HG02943 (cell line): Measurements from ENCODE around the gene SCGN.

Experiments used
- ATAC-seq: cut with Tn5 transposase; IDR thresholded peaks from one replicate; pipeline ENCODE4 v1.9.1; 2021; ENCODE audit warnings: mild to moderate bottlenecking, low read depth, moderate library complexity; ENCODE audit not compliant: unreplicated experiment

The SCGN gene

GRCh38 chr6:25652007-25652515 lies at the start of gene SCGN:
Gene SCGN, plus strand, starts transcription at chr6:25652215. Its CDS starts 189 bp downstream, at chr6:25652404.
- no peak for ATAC-seq

- no peak for ATAC-seq
Observed at GRCh38 chr6:25602674-25602982, 49.4 kb upstream of the SCGN start.

- no peak for ATAC-seq
Observed at GRCh38 chr6:25603251-25603650, 48.8 kb upstream of the SCGN start.

GRCh38 chr6:25606151-25606550 lies 45.9 kb upstream of the SCGN start:
- no peak for ATAC-seq

- no peak for ATAC-seq
Observed at GRCh38 chr6:25608558-25609174, 43.3 kb upstream of the SCGN start.

GRCh38 chr6:25612666-25613065 lies 39.3 kb upstream of the SCGN start:
- no peak for ATAC-seq

GRCh38 chr6:25613415-25613814 lies 38.6 kb upstream of the SCGN start:
- ATAC-seq: no peak

GRCh38 chr6:25614052-25614451 lies 38.0 kb upstream of the SCGN start:
- ATAC-seq: no peak

GRCh38 chr6:25615471-25615870 lies 36.5 kb upstream of the SCGN start:
- no peak for ATAC-seq

- ATAC-seq: no peak
Observed at GRCh38 chr6:25617997-25618396, 34.0 kb upstream of the SCGN start.

- no peak for ATAC-seq
Observed at GRCh38 chr6:25619217-25619616, 32.8 kb upstream of the SCGN start.

- no peak for ATAC-seq
Observed at GRCh38 chr6:25620391-25620790, 31.6 kb upstream of the SCGN start.

- ATAC-seq: no peak
Observed at GRCh38 chr6:25623065-25623464, 28.9 kb upstream of the SCGN start.

GRCh38 chr6:25623879-25624278 lies 28.1 kb upstream of the SCGN start:
- no peak for ATAC-seq

GRCh38 chr6:25627001-25627400 lies 25.0 kb upstream of the SCGN start:
- ATAC-seq: no peak

- ATAC-seq: no peak
Observed at GRCh38 chr6:25628471-25629197, 23.4 kb upstream of the SCGN start.

- no peak for ATAC-seq
Observed at GRCh38 chr6:25629198-25629576, 22.8 kb upstream of the SCGN start.

- no peak for ATAC-seq
Observed at GRCh38 chr6:25630508-25631278, 21.3 kb upstream of the SCGN start.

GRCh38 chr6:25635886-25636317 lies 16.1 kb upstream of the SCGN start:
- no peak for ATAC-seq

GRCh38 chr6:25637211-25637610 lies 14.8 kb upstream of the SCGN start:
- no peak for ATAC-seq

- ATAC-seq: no peak
Observed at GRCh38 chr6:25637960-25638434, 14.0 kb upstream of the SCGN start.
